Activated CD4-positive, alpha-beta T cell treated with anti-CD3 and anti-CD28 coated beads, Interleukin-2, amount 50 U/mL, for 24 hours (primary cell): ENCODE results near the gene CDCA7.
A peak's percentile ranks its signal among the peaks of the same experiment; 100 is the strongest.
"Not testable (repeated sequence)": the region's sequence is repeated elsewhere in the genome, so short reads cannot be mapped to it uniquely, and the experiment has no call there.

Source experiments
- DNase-seq, 2 donors: peaks; one replicate each; pipeline ENCODE4 v3.0.0-alpha.2; 2020; ENCODE audit warnings: low read depth in 1 of 2, low spot score in 1 of 2

The CDCA7 gene

GRCh38 chr2:173402405-173402974, 47.8 kb downstream of the CDCA7 start:
- peak; percentile 20 to 71 for DNase-seq

- no peak for DNase-seq
These were observed 50.4 kb downstream of the CDCA7 start for GRCh38 chr2:173404841-173405750.

- no peak for DNase-seq
These were observed 52.5 kb downstream of the CDCA7 start for GRCh38 chr2:173407176-173407575.

- DNase-seq = no peak
These were observed 53.0 kb downstream of the CDCA7 start for GRCh38 chr2:173407646-173408045.

- no peak for DNase-seq
These were observed 55.9 kb downstream of the CDCA7 start for GRCh38 chr2:173410579-173410978.

GRCh38 chr2:173412628-173413027, 58.0 kb downstream of the CDCA7 start:
- DNase-seq = no peak

- no peak for DNase-seq
These were observed 60.2 kb downstream of the CDCA7 start for GRCh38 chr2:173414823-173415322.

GRCh38 chr2:173415431-173416381, 61.0 kb downstream of the CDCA7 start:
- DNase-seq = no peak

- not testable (repeated sequence) for DNase-seq
These were observed 61.9 kb downstream of the CDCA7 start for GRCh38 chr2:173416415-173417152.

GRCh38 chr2:173417341-173417740, 62.7 kb downstream of the CDCA7 start:
- DNase-seq = no peak

- DNase-seq = no peak
These were observed 63.1 kb downstream of the CDCA7 start for GRCh38 chr2:173417802-173418201.
